Gastrocnemius medialis (tissue), 4 donors: ENCODE results near the gene EXPH5. TPM values are rescaled to one million over a fixed set of nuclear protein-coding genes. Genes with fewer than 3 reads are reported as not detected.

Experiments
- ATAC-seq, 2 donors: fragments of 150-250 bp; one replicate each; pipeline ENCODE4 v1.9.1; 2016
- DNase-seq, 2 donors: peaks; one replicate each; pipeline ENCODE4 v3.0.0-alpha.2; 2019
- H3K27ac ChIP-seq, 4 donors: fragments of 200-600 bp; sonication (generic); 1 replicate in 1 of 4; 2 replicates in 3 of 4; pipeline ENCODE4 v1.5.1; 2016 to 2018; ENCODE audit warnings: mild to moderate bottlenecking in 2 of 4, moderate library complexity in 1 of 4
- H3K27me3 ChIP-seq, 3 donors: fragments of 200-600 bp; sonication (generic) in 2 of 3; 1 replicate in 1 of 3; 2 replicates in 2 of 3; pipeline versions ENCODE4 v1.5.1 to v1.6.0; 2016 to 2019; ENCODE audit warnings: mild to moderate bottlenecking in 1 of 3, moderate library complexity in 1 of 3
- H3K36me3 ChIP-seq, 2 donors: fragments of 200-600 bp; sonication (generic) in 1 of 2; one replicate each; pipeline ENCODE4 v1.5.1; 2017 to 2018
- H3K4me1 ChIP-seq, 2 donors: fragments of 200-600 bp; sonication (generic) in 1 of 2; one replicate each; pipeline ENCODE4 v1.5.1; 2016 to 2017; ENCODE audit warnings: mild to moderate bottlenecking in 2 of 2
- H3K4me3 ChIP-seq, 4 donors: fragments of 200-600 bp; sonication (generic) in 3 of 4; 1 replicate in 1 of 4; 2 replicates in 3 of 4; pipeline ENCODE4 v1.5.1; 2016 to 2019; ENCODE audit warnings: mild to moderate bottlenecking in 2 of 4
- H3K9me3 ChIP-seq, 3 donors: fragments of 200-600 bp; sonication (generic) in 2 of 3; 1 replicate in 1 of 3; 2 replicates in 2 of 3; pipeline ENCODE4 v1.5.1; 2016 to 2019
- POLR2A ChIP-seq, 2 donors: fragments of 450-650 bp; IDR thresholded peaks; one replicate each; pipeline ENCODE4 v1.6.1; 2017; ENCODE audit warnings: antibody characterized with exemption in 2 of 2, mild to moderate bottlenecking in 2 of 2, moderate library complexity in 2 of 2
- in situ Hi-C, 4 donors: fragments of 200-750 bp; cut with MboI; loops; one replicate each; pipeline versions ENCODE4 v1.15.0 to v1.8.0; 2017; ENCODE audit warnings: low sequenced_read_pairs in 4 of 4
- intact Hi-C: fragments of 100-400 bp; cut with DNase I; formaldehyde crosslinking; loops from one replicate; pipeline ENCODE4 v1.15.1; 2023; ENCODE audit warnings: low total_unique reads
- total RNA-seq, 4 donors: library from RNA; depleted of rRNA; stranded (reverse); fragments of >200 nt; gene quantifications; one replicate each; pipeline versions ENCODE4 v1.1.0 to v1.2.3, GENCODE V29; 2016
- TF ChIP-seq, protein P1 (sequence below), 5 experiments: fragments of 450-650 bp in 3 of 5; fragments of 200-600 bp in 2 of 5; sonication (generic) in 2 of 5; IDR thresholded peaks in 4 of 5; conservative IDR thresholded peaks in 1 of 5; 1 replicate in 4 of 5; 2 replicates in 1 of 5; pipeline ENCODE4 v1.5.1; 2016 to 2019; ENCODE audit warnings: antibody characterized with exemption in 5 of 5, mild to moderate bottlenecking in 3 of 5, moderate library complexity in 3 of 5

EXPH5 gene
- total RNA-seq, 4 donors from 2014 or later = 0.07 to 0.22 (median 0.20) TPM; not detected in 1

DNA sequence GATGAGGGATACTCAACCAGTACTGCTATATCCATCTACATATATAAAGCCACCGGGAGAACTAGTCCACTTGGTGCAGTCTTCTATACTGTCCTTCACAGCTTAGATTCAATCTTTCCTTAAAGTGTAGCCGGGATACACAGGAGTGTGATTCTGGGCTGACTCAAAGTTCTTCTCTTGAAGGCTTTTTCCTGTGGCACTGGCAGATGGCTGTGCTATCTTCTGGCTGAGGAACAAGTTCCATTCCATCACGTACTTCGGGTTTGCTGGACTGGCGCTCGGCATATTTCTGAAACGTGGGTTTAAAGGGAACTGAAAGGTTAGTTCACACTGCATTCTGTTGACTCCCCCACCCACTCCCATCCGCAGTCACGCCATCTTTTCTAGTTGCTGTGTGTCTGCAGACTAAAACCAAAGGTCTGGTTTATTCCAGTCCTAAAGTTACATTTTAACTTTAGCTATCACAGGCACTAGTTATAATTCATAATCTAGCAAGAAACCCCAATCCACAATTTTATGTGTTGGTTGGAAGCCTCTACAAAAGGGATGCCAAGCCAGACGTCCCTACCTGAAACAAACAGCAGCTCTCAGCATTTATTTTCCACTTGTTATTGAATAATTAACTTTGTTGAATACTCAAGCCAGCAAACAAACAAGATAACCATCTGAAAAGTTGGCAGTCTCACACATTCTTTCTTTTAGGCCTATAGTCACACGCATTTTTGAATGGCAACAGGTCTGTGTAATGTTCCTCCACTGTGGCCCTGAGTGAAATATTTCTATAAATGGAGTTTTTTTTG is 118.7 kb downstream of the EXPH5 start:
- H3K9me3 ChIP-seq = no peaks in the 10 kb centered on the region
- no peak overlapping the region for H3K4me3 ChIP-seq
- DNase-seq (no peak), ATAC-seq (no peak)
- in situ Hi-C loops = loop anchor here in 1 of 4 donors (25.0 kb wide), 1 partner anchor 187 kb away; the partner anchor contains the start of gene DDX10
- no peaks in the 10 kb centered on the region for H3K4me1 ChIP-seq
- H3K36me3 ChIP-seq = peaks cover 3 to 10% of the 10 kb centered on the region in 2 donors
- H3K27ac ChIP-seq = no peak overlapping the region
- intact Hi-C loops = no loop called here
- H3K27me3 ChIP-seq = no peaks in the 10 kb centered on the region
- TF ChIP-seq POLR2A (IDR thresholded peaks at IDR 0.05) = no peak
- TF ChIP-seq, protein P1, sequence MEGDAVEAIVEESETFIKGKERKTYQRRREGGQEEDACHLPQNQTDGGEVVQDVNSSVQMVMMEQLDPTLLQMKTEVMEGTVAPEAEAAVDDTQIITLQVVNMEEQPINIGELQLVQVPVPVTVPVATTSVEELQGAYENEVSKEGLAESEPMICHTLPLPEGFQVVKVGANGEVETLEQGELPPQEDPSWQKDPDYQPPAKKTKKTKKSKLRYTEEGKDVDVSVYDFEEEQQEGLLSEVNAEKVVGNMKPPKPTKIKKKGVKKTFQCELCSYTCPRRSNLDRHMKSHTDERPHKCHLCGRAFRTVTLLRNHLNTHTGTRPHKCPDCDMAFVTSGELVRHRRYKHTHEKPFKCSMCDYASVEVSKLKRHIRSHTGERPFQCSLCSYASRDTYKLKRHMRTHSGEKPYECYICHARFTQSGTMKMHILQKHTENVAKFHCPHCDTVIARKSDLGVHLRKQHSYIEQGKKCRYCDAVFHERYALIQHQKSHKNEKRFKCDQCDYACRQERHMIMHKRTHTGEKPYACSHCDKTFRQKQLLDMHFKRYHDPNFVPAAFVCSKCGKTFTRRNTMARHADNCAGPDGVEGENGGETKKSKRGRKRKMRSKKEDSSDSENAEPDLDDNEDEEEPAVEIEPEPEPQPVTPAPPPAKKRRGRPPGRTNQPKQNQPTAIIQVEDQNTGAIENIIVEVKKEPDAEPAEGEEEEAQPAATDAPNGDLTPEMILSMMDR (IDR thresholded peaks at IDR 0.05 in 4 of 5, conservative IDR thresholded peaks at IDR 0.05 in 1 of 5) = no peak

DNA sequence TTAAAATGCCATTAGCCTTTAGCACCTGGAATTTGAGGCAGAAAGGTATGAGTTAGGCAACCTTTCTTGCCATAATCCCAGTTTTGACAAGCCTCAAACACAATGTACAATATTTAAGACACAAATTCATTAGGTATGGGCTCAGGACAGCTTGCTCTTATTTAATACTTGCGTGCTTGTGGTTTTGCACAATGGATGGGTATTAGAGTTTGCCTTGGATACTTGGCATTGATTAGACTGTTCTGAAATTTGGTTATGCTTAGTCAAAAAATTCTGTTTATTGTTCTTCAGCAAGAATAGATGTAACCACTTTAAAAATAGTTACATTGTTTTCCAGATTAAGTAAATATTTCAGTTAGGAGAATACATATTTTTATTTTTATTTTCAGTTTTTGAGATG is 120.9 kb downstream of the EXPH5 start:
- in situ Hi-C loops = loop anchor here in 1 of 4 donors (25.0 kb wide), 1 partner anchor 190 kb away; the partner anchor contains the start of gene DDX10
- H3K4me3 ChIP-seq = no peak overlapping the region
- intact Hi-C loops = no loop called here
- TF ChIP-seq POLR2A (IDR thresholded peaks at IDR 0.05) = no peak
- TF ChIP-seq, protein P1 (IDR thresholded peaks at IDR 0.05 in 4 of 5, conservative IDR thresholded peaks at IDR 0.05 in 1 of 5) = no peak
- no peaks in the 10 kb centered on the region for H3K27me3 ChIP-seq
- no peak for DNase-seq
- H3K27ac ChIP-seq = no peak overlapping the region
- peaks cover 0 to 10% of the 10 kb centered on the region in 2 donors for H3K36me3 ChIP-seq
- no peaks in the 10 kb centered on the region for H3K9me3 ChIP-seq
- ATAC-seq = no peak
- H3K4me1 ChIP-seq = peaks cover 0 to 3% of the 10 kb centered on the region in 2 donors

DNA sequence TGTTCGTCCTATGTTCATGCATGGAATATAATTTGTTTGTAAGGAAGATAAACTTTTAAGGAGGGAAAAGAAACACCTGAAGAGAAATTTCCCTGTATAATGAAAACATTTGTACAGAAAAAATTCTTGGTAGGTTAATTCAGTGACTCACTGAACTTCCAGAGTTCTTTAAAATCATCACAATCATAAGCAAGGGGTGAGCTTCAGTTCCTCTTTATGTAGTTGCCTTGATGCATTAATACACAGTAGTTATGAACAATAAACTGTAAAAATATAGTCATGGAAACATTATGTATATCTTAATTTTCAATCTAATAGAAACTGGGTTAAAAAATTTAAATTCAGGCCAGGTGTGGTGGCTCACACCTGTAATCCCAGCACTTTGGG is 125.1 kb downstream of the EXPH5 start:
- Histone ChIP-seq H3K36me3 (no peaks in the 10 kb centered on the region), H3K4me3 (no peak overlapping the region), H3K27ac (no peak overlapping the region), H3K9me3 (no peaks in the 10 kb centered on the region), H3K27me3 (no peaks in the 10 kb centered on the region), H3K4me1 (peaks cover 3 to 8% of the 10 kb centered on the region in 2 donors)
- ATAC-seq = no peak
- TF ChIP-seq, protein P1 (IDR thresholded peaks at IDR 0.05 in 4 of 5, conservative IDR thresholded peaks at IDR 0.05 in 1 of 5) = no peak
- TF ChIP-seq POLR2A (IDR thresholded peaks at IDR 0.05) = no peak
- in situ Hi-C loops = loop anchor here in 2 of 4 donors (5.0 to 25.0 kb wide), 2 partner anchors 194 to 246 kb away; partner anchors contain the start of genes ATM (in 1 of the 2), DDX10 (in 1 of the 2) and NPAT (in 1 of the 2)
- intact Hi-C loops = loop anchor here (5.0 kb wide), 1 partner anchor 1011 kb away; the partner anchor contains the start of gene CWF19L2
- DNase-seq = no peak

DNA sequence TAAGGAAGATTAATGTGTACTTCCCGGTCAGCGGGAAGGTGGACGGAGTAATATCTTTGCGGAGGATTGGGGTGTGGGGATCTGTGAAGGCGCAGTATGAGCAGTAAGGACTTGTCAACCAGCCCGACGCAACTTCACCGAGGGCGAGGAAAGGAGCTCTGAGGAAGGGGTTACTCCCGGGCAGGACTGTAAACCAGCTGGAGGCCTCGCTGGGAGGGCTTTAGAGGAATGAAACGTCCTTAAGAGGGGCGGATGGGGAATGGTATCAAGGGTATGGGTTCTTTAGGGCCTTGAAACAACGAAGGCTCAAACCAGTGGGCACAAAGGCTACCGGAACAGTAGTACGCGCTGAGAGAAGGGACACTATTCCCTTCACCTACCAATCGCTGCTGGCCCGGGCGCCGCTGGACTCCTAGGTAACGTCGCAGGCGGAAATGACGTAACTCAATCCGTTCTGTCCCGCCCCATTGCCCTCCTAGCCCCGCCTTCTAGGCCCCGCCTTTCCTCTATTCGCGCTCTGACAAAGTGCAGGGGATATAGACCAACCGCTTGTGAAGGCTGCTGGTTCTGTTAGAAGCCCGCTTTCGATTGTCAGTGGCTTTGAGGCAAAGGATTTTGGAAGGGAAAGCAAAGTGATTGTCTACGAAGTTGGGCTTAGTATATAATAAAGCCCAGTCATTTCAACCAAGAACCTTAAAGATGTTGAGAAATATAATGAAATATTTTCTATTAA is 126.3 kb downstream of the EXPH5 start, which contains the start of gene C11orf65:
C11orf65 (minus strand) TSS at position 439 of the 733 bp plus-strand sequence. CDS start 5,970 bp downstream, outside the sequence.
- H3K4me3 ChIP-seq = peak within 1 kb of the TSS; percentile 66 to 88 (median 79)
- in situ Hi-C loops = loop anchor here in 2 of 4 donors (5.0 to 25.0 kb wide), 2 partner anchors 195 to 245 kb away; partner anchors contain the start of genes ATM (in 1 of the 2), DDX10 (in 1 of the 2) and NPAT (in 1 of the 2)
- H3K27me3 ChIP-seq = no peaks in the 10 kb centered on the region
- H3K9me3 ChIP-seq = no peaks in the 10 kb centered on the region
- H3K27ac ChIP-seq = peak within 1 kb of the TSS; percentile 92 to 98 (median 96)
- peak; percentile 95 to 96 for DNase-seq
- no peaks in the 10 kb centered on the region for H3K36me3 ChIP-seq
- peak; percentile 99 to 100 for ATAC-seq
- peak; percentile 88 to 94 for TF ChIP-seq POLR2A (IDR thresholded peaks at IDR 0.05)
- TF ChIP-seq, protein P1 (IDR thresholded peaks at IDR 0.05 in 4 of 5, conservative IDR thresholded peaks at IDR 0.05 in 1 of 5) = no peak
- intact Hi-C loops = loop anchor here (1.0 to 5.0 kb wide), 6 partner anchors 30 to 1010 kb away; partner anchors contain the start of genes ATM, CWF19L2, DDX10 and EXPH5
- H3K4me1 ChIP-seq = peaks cover 3 to 8% of the 10 kb centered on the region in 2 donors
